ENCODE measurements around the gene SCGB1C2.
"Not testable (repeated sequence)": the region's sequence is repeated elsewhere in the genome, so short reads cannot be mapped to it uniquely, and the experiment has no call there.

Gene SCGB1C2

GRCh38 chr17:148757-149156 lies 11.4 kb downstream of the SCGB1C2 start:
- no peak for DNase-seq (ENCODE audit: low read depth in 2 of 2, low spot score in 1 of 2)

- no peak for DNase-seq (ENCODE audit: low read depth in 2 of 2, low spot score in 1 of 2)
Measured at GRCh38 chr17:149231-149630, 11.9 kb downstream of the SCGB1C2 start.

GRCh38 chr17:149897-150584 lies 12.7 kb downstream of the SCGB1C2 start:
- DNase-seq (ENCODE audit: low read depth in 2 of 2, low spot score in 1 of 2): no peak

- no peak for DNase-seq (ENCODE audit: low read depth in 2 of 2, low spot score in 1 of 2)
Measured at GRCh38 chr17:151004-151403, 13.6 kb downstream of the SCGB1C2 start.

DNA sequence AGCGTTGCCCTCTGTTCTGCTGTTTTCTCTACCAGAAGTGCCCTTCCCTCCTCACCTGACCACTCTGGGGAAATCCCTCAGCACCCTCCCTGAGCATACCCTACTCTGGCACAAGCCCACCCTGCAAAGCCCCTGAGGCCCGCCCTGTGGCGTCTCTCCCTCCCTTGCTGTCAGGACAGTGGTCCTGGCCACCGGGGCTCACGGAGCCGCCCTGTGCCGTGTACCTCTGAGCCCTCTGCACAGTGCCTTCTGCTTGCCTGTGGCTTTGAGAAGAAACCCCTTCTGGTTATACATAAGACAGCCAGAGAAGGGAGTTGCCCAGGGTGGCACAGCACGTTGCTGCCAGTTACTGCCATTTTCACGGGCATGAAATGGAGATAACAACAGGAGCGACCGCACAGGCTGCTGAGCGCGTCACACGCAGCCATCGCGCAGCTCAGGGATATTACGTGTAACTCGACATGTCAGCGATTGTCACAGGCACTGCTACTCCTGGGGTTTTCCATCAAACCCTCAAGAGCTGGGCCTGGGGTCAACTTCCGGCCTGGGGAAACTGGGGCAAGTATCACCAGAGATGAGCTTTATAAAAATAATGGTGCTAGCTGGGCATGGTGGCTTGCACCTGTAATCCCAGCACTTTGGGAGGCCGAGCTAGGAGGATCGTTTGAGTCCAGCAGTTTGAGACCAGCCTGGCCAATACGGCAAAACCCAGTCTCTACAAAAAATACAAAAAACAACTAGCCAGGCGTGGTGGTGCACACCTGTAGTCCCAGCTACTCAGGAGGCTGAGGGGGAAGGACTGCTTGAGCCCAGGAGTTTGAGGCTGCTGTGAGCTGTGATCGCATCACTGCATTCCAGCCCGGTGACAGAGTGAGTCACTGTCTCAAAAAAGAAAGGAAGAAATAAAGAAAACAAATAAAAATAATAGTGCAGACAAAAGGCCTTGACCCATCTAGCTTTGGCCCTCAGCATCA lies 14.8 kb downstream of the SCGB1C2 start:
- DNase-seq (ENCODE audit: low read depth in 2 of 2, low spot score in 1 of 2): no peak

- DNase-seq (ENCODE audit: low read depth in 2 of 2, low spot score in 1 of 2): no peak
Measured at GRCh38 chr17:152860-153420, 15.6 kb downstream of the SCGB1C2 start.

- DNase-seq (ENCODE audit: low read depth in 2 of 2, low spot score in 1 of 2): no peak
Measured at GRCh38 chr17:153851-154250, 16.5 kb downstream of the SCGB1C2 start.

GRCh38 chr17:155576-155975 lies 18.2 kb downstream of the SCGB1C2 start:
- no peak for DNase-seq (ENCODE audit: low read depth in 2 of 2, low spot score in 1 of 2)

DNA sequence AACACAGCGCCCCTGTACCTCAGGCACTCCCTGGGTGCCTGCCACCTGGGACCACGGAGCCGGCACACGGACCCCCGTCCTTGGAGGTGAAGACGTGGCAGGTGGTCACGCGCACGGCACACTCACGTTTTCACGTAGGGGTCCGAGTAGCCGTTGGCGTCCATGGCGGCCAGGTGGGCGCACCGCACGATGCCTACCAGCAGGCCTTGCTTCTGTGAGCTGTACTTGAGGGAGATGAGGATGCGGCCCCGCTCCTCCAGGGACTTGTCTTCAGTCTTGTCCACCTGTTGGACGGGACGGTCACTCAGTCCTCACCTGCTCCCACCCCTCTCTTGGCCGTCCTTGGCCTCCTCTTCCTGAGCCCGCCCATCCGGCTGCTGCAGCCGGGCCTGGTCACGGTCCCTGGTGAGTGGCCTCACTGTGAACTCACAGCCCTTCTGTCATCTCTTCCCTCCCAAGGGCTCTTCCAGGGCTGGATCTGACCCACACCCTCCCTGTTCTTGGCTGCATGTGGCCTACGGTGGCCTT lies 18.8 kb downstream of the SCGB1C2 start:
- DNase-seq (ENCODE audit: low read depth in 2 of 2, low spot score in 1 of 2): no peak

DNA sequence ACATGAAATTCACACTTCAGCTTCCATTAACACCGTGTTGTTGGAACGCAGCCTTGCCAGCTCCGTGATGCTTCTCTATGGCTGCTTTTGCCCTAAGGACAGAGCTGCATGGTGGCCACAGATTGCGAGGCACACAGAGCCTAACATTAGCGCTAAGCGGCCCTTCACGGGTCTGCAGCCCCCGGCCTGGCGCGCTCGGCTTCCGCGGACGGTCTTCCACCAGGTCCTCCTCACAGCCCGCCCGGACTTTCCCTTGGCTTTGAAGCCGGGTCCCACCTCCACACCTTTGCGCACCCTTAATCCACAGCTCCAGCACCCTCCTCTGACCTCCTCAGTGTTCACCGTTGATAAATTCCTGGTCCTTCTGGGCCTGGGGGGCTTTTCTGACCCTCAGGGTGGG lies 19.6 kb downstream of the SCGB1C2 start:
- no peak for DNase-seq (ENCODE audit: low read depth in 2 of 2, low spot score in 1 of 2)

- DNase-seq (ENCODE audit: low read depth in 2 of 2, low spot score in 1 of 2): no peak
Measured at GRCh38 chr17:157901-158300, 20.5 kb downstream of the SCGB1C2 start.

DNA sequence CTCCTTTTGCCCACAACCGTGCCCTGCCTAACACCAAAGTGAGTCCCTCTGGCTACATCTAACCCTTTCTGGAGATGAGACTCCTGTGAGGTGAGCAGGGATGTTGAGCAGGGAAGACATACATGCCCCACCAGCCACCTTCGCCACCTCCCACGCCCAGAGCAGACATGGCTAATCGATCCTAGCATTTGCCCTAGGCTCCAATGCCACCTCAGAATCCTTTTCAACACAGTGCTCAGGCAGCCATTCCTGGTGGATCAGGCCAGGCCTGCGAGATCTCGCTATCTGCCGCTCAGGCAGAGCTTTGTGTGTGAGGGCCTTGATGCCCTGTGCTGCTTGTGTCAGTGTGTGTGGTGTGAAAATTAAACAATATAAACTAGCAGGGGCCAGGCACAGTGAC lies 21.0 kb downstream of the SCGB1C2 start:
- DNase-seq (ENCODE audit: low read depth in 2 of 2, low spot score in 1 of 2): no peak

GRCh38 chr17:159609-160008 lies 22.2 kb downstream of the SCGB1C2 start:
- DNase-seq (ENCODE audit: low read depth in 2 of 2, low spot score in 1 of 2): no peak

DNA sequence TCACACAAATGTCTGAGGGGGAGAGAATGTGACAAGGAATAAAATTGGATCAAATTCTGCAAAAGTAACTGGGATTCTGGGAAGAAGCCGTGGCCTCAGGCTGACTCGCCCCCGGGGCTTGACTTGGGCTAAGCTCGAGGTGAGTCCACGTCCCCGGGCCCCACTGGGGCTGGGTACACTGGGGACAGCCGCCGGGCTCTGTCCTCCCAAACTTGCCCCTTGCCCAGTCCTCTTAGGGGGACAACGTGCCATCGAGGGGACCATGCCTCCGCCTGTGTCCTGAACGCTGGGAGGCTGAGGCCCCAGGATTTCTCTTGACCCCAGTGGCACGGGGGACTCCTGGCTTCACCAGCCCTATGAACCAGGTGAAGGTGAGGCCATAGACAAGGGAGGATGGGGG lies 23.0 kb downstream of the SCGB1C2 start:
- no peak for DNase-seq (ENCODE audit: low read depth in 2 of 2, low spot score in 1 of 2)

DNA sequence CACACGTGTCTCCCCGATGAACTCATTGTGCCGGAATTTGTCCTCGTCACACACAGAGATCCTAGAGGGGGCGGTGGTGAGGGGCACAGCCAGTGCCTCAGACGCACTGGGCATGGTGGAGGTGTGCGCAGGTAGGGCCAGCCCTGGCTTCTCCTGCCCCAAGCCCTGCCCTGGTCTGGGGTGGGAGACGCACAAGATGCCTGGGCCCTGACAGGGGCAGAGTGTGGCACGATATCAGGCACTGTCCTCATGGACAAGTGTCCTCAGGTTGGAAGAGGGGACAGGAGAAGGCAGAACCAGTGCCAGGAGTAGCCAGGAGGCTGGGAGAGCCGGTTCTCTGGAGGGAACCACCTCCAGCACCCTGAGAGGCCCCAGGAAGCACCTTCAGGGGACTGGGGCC lies 24.1 kb downstream of the SCGB1C2 start:
- DNase-seq (ENCODE audit: low read depth in 2 of 2, low spot score in 1 of 2): no peak

- DNase-seq (ENCODE audit: low read depth in 2 of 2, low spot score in 1 of 2): no peak
Measured at GRCh38 chr17:162689-163088, 25.3 kb downstream of the SCGB1C2 start.

DNA sequence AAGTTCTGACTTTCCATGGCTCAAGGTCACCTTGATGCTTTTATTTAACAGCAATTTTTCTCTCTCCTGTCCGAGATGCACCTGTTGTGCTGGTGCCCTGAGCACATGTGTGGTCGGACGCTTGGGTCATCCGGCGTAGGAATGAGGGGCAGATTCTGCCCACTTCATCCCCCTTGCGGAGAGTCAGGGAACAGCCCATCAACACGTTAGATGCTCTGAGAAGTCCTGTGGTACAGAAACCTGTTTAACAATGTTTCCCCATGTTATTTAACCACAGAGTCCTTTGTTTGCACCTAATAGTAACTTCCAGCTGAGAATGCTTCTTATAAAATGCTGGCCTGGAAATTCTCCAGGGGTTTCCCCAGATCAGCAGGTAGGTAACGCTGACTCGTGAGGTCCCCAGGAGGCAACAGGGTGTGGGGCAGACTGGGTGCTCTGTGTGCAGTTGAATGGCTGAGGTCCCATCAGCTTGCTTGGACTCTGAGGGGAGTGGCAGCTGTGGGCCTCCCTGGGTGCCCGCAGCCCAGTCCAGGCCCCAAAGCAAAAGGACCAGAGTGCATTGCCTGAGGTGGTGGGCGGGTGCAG lies 26.2 kb downstream of the SCGB1C2 start:
- no peak for DNase-seq (ENCODE audit: low read depth in 2 of 2, low spot score in 1 of 2)

GRCh38 chr17:164303-165235 lies 27.2 kb downstream of the SCGB1C2 start:
- no peak for DNase-seq (ENCODE audit: low read depth in 2 of 2, low spot score in 1 of 2)

DNA sequence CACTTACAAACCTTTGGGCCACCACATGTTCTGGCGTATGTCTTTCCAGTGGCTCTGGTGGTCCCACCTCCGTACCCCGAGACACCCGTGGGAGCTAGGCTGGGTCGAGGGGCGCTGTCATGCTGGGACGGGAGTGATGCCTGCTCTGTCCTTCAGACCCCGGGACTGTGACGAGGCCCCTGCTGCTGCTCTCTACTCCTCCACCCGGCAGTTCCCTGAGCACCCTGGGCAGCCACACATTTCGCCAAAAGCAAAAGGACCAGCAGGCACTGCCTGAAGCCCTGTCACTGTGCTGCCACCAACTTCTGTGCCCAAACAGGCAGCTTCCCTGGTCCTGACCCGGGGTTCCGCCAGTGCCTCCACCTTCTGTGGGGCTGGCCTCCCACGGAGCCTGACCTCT lies 28.6 kb downstream of the SCGB1C2 start:
- DNase-seq (ENCODE audit: low read depth in 2 of 2, low spot score in 1 of 2): no peak

DNA sequence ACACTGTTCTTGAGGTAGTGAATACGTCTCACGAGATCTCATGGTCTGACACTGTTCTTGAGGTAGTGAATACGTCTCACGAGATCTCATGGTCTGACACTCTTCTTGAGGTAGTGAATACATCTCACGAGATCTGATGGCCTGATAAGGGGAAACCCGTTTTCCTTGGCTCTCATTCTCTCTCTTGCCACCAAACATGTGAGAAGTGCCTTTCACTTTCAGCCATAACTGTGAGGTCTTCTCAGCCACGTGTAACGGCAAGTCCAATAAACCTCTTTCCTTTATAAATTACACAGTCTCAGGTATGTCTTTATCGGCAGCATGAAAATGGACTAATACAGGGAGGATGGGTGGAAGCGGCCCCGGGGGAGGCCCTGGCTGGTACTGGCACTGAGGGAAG lies 31.2 kb downstream of the SCGB1C2 start:
- DNase-seq (ENCODE audit: low read depth in 2 of 2, low spot score in 1 of 2): not testable (repeated sequence)

Data from stimulated activated CD8-positive, alpha-beta memory T cell treated with anti-CD3 and anti-CD28 coated beads, Interleukin-4, amount 100 ng/mL, for 1 hour (primary cell).